AG10803 (cell line): ENCODE measurements around the gene NFAM1.

Experiments
- DNase-seq: peaks from one replicate; pipeline ENCODE4 v3.0.0; 2010; ENCODE audit warnings: low read depth
- H3K4me3 ChIP-seq: 2 replicates; pipeline ENCODE4 v1.5.1; 2011; ENCODE audit warnings: mild to moderate bottlenecking, low read length, control low read depth
- TF ChIP-seq, protein P1 (sequence below): conservative IDR thresholded peaks from 2 replicates; pipeline ENCODE4 v1.5.1; 2011; ENCODE audit warnings: mild to moderate bottlenecking, low read length, control low read depth, inconsistent platforms

NFAM1 gene

GRCh38 chr22:42363892-42364291, 68.3 kb downstream of the NFAM1 start:
- no peak overlapping the region for H3K4me3 ChIP-seq
- TF ChIP-seq, protein P1, sequence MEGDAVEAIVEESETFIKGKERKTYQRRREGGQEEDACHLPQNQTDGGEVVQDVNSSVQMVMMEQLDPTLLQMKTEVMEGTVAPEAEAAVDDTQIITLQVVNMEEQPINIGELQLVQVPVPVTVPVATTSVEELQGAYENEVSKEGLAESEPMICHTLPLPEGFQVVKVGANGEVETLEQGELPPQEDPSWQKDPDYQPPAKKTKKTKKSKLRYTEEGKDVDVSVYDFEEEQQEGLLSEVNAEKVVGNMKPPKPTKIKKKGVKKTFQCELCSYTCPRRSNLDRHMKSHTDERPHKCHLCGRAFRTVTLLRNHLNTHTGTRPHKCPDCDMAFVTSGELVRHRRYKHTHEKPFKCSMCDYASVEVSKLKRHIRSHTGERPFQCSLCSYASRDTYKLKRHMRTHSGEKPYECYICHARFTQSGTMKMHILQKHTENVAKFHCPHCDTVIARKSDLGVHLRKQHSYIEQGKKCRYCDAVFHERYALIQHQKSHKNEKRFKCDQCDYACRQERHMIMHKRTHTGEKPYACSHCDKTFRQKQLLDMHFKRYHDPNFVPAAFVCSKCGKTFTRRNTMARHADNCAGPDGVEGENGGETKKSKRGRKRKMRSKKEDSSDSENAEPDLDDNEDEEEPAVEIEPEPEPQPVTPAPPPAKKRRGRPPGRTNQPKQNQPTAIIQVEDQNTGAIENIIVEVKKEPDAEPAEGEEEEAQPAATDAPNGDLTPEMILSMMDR, result no peak
- no peak for DNase-seq

DNA sequence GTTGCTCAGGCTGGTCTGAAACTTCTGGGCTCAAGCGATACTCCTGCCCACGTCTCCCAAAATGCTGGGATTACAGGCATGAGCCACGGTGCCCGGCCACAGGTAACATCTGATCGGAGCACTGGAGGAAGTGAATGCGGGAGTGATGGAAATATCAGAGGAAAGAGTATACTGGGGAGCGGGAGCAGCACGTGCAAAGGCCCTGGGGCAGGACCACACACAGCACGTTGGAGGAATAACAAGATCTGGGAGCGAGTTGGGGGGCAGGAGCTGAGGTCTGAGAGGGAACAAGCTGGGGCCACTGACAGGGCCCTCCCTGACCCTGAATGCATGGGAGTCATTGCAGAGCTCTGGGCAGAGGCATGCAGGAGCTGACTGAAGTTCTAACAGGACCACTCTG, 70.7 kb downstream of the NFAM1 start:
- TF ChIP-seq, protein P1, result no peak
- DNase-seq, result no peak
- no peak overlapping the region for H3K4me3 ChIP-seq

DNA sequence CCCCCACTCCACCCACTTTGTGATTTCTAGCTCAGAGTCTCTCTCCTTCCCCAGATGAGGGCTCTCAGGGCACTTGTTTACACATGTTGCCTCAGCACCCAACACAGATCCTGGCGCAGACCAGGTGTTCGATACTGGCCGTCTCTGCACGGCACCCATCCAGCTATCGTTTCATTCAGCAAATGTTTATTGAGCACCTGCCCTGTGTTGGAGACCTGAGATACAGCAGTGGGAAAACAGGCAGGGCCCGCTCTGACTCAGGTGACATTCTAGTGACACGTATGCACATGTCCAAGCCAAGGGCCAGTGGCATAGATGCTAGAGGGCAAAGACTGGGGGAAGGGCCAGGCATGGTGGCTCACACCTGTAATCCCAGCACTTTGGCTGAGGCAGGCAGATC, 71.9 kb downstream of the NFAM1 start:
- DNase-seq, result no peak
- TF ChIP-seq, protein P1, result no peak
- no peak overlapping the region for H3K4me3 ChIP-seq

- DNase-seq, result no peak
- TF ChIP-seq, protein P1, result no peak
- no peak overlapping the region for H3K4me3 ChIP-seq
Observed at GRCh38 chr22:42358643-42359558, 73.3 kb downstream of the NFAM1 start.

- TF ChIP-seq, protein P1, result no peak
- no peak for DNase-seq
- no peak overlapping the region for H3K4me3 ChIP-seq
Observed at GRCh38 chr22:42357634-42358296, 74.4 kb downstream of the NFAM1 start.

GRCh38 chr22:42357221-42357620, 75.0 kb downstream of the NFAM1 start:
- H3K4me3 ChIP-seq, result no peak overlapping the region
- TF ChIP-seq, protein P1, result no peak
- no peak for DNase-seq

GRCh38 chr22:42356533-42356932, 75.7 kb downstream of the NFAM1 start:
- H3K4me3 ChIP-seq, result no peak overlapping the region
- TF ChIP-seq, protein P1, result no peak
- DNase-seq, result no peak
